Motor neuron (in vitro differentiated cells): Measurements from ENCODE around the gene IGLL5. TPM values are rescaled to one million over a fixed set of nuclear protein-coding genes. Genes with fewer than 3 reads are reported as not detected.

ENCODE experiments used
- ATAC-seq, 8 experiments: fragments of 200-7000 bp; cut with Tn5 transposase; replicated peaks in 6 of 8; 2 replicates each; pipeline ENCODE4 v1.8.0; 2021; ENCODE audit warnings: mild to moderate bottlenecking in 8 of 8, moderate library complexity in 8 of 8
- H3K27ac ChIP-seq, 2 donors: fragments of 250-450 bp; sonication (Bioruptor Pico); 2 replicates each; pipeline ENCODE4 v1.9.0; 2021; ENCODE audit warnings: antibody characterized with exemption in 2 of 2, mild to moderate bottlenecking in 2 of 2, moderate library complexity in 1 of 2
- H3K4me1 ChIP-seq, 2 donors: fragments of 250-450 bp; sonication (Bioruptor Pico); replicated peaks in 1 of 2; 2 replicates each; pipeline ENCODE4 v1.6.1; 2021; ENCODE audit warnings: antibody characterized with exemption in 2 of 2, mild to moderate bottlenecking in 2 of 2, moderate library complexity in 1 of 2
- H3K4me3 ChIP-seq, 5 donors: fragments of 250-450 bp; sonication (Bioruptor Pico); 2 replicates each; pipeline ENCODE4 v1.9.0; 2021; ENCODE audit warnings: antibody characterized with exemption in 5 of 5, mild to moderate bottlenecking in 5 of 5, moderate library complexity in 4 of 5
- WGBS, 10 experiments: fragments of 450-650 bp; shearing (Covaris generic); methylation state at CpG; one replicate each; pipeline ENCODE4 v1.0.0; 2022; 5-methylcytosine and 5-hydroxymethylcytosine counted together
- in situ Hi-C, 9 experiments: fragments of 400-800 bp; cut with MboI; loops; one replicate each; pipeline ENCODE4 v1.15.0; 2021; ENCODE audit warnings: low sequenced_read_pairs in 9 of 9, low pct_unique_long_range_greater_than_20kb in 2 of 9; ENCODE audit not compliant: unreplicated experiment in 9 of 9
- total RNA-seq, 8 experiments: library from RNA; unstranded; fragments of 300-600 nt; gene quantifications; 2 replicates each; pipeline versions ENCODE4 v1.2.3 to v1.2.4, GENCODE V29; 2022

IGLL5 gene
- total RNA-seq, 8 experiments from 2014 or later = 0.13 to 0.62 (median 0.25) TPM; not detected in 5

GRCh38 chr22:22944268-22944985, 56.8 kb downstream of the IGLL5 start:
- in situ Hi-C loops = no loop called here
- ATAC-seq = no peak
- WGBS, 10 experiments = 40 to 89% (median 51%) methylated on average over 1 to 8 of the region's 18 CpGs; no CpG with 5 or more reads in 6 of the 10 experiments
- Histone ChIP-seq H3K4me3 (no peak overlapping the region), H3K27ac (peak overlapping the region in 1 of 2 donors; percentile 56), H3K4me1 (no peaks in the 10 kb centered on the region)

- in situ Hi-C loops = no loop called here
- WGBS, 10 experiments = 50 to 92% (median 68%) methylated on average over 2 to 4 of the region's 4 CpGs; no CpG with 5 or more reads in 4 of the 10 experiments
- Histone ChIP-seq H3K4me3 (no peak overlapping the region), H3K27ac (no peak overlapping the region), H3K4me1 (no peaks in the 10 kb centered on the region)
- ATAC-seq = no peak
Observed at GRCh38 chr22:22945195-22945594, 57.6 kb downstream of the IGLL5 start.

Other genes starting within 250 kb of the IGLL5 start
- gene GGTLC2, start 243.2 kb upstream of the IGLL5 start, total RNA-seq = not detected
- gene GNAZ, start 182.7 kb downstream of the IGLL5 start, total RNA-seq = 10 to 100 TPM in 6 of 8 experiments, 1 to 10 TPM in 2; 3.5 to 47.0 (median 35.9) TPM